Psoas muscle (tissue), 8 donors: ENCODE results near the gene ZCCHC7. TPM values are rescaled to one million over a fixed set of nuclear protein-coding genes. Genes with fewer than 3 reads are reported as not detected.
"Not testable (repeated sequence)": the region's sequence is repeated elsewhere in the genome, so short reads cannot be mapped to it uniquely, and the experiment has no call there.

Source experiments
- ATAC-seq, 4 donors: fragments of 200-7000 bp; cut with Tn5 transposase; one replicate each; pipeline ENCODE4 v1.9.1; 2020; ENCODE audit warnings: moderate library complexity in 3 of 4, mild to moderate bottlenecking in 2 of 4
- DNase-seq, 2 donors: peaks; one replicate each; pipeline ENCODE4 v3.0.0-alpha.2; 2020
- H3K27ac ChIP-seq: fragments of 200-600 bp; one replicate; pipeline ENCODE4 v1.8.0; 2022
- H3K27me3 ChIP-seq, 3 donors: fragments of 200-600 bp in 1 of 3; one replicate each; pipeline versions ENCODE4 v1.6.1 to v1.8.0; 2013 to 2022; ENCODE audit warnings: low read length in 2 of 3, mild to moderate bottlenecking in 2 of 3, moderate library complexity in 1 of 3; ENCODE audit not compliant: insufficient read depth in 3 of 3
- H3K36me3 ChIP-seq, 2 donors: fragments of 200-600 bp in 1 of 2; one replicate each; pipeline versions ENCODE4 v1.6.1 to v1.8.0; 2013 to 2022; ENCODE audit warnings: low read depth in 1 of 2, mild to moderate bottlenecking in 1 of 2, moderate library complexity in 1 of 2; ENCODE audit not compliant: insufficient read depth in 1 of 2
- H3K4me1 ChIP-seq: fragments of 200-600 bp; one replicate; pipeline ENCODE4 v1.8.0; 2022
- H3K4me3 ChIP-seq: fragments of 200-600 bp; one replicate; pipeline ENCODE4 v1.8.0; 2022; ENCODE audit warnings: mild to moderate bottlenecking
- H3K9me3 ChIP-seq: fragments of 200-600 bp; one replicate; pipeline ENCODE4 v1.8.0; 2022
- CTCF ChIP-seq: fragments of 200-600 bp; IDR thresholded peaks from one replicate; pipeline ENCODE4 v1.8.0; 2022; ENCODE audit warnings: antibody characterized with exemption
- WGBS, 3 donors: extraction: QIAGEN DNeasy Blood & Tissue Kit; methylation state at CpG; one replicate each; pipeline versions ENCODE4 v1.1.6 to v1.1.7; 2013; 5-methylcytosine and 5-hydroxymethylcytosine counted together
- intact Hi-C, 2 donors: fragments of 100-400 bp; cut with DNase I; formaldehyde crosslinking; loops; one replicate each; pipeline versions ENCODE4 v1.11.0 to v1.14.2; 2022
- polyA plus RNA-seq, 3 donors: library from polyadenylated mRNA; stranded (reverse); fragments of 200-250 nt; gene quantifications; one replicate each; pipeline ENCODE4 v1.2.3, GENCODE V29; 2013
- total RNA-seq, 4 donors: library from RNA; stranded (reverse); fragmentation: NEBNext Ultra II Directional in 2 of 4; extraction: Animal tissue kit (Norgen Biotek cat#: 25700) in 2 of 4; gene quantifications; one replicate each; pipeline versions ENCODE4 v1.2.1 to v1.2.4, GENCODE V29; 2021 to 2023
- donor health status: healthy with polysubstance abuse.
- donor health status: DM: no; HTN: no; CAD: no; lungs with moderate emphysema.
- donor health status: Bipolar disorder and iron deficiency.
- donor health status: healthy.
- donor health status: DM: yes; HTN: yes; CAD: no.
- donor health status: DM: no; HTN: no; CAD: no.
- donor health status: DM: no; HTN: no; CAD: no.
- donor health status: DM: yes; HTN: yes; CAD: no.

The ZCCHC7 gene
- total and polyA plus RNA-seq, 7 donors = 6.2 to 10.3 (median 7.3) TPM

- DNase-seq (no peak), ATAC-seq (no peak)
- TF ChIP-seq CTCF = no peak
- intact Hi-C loops = no loop called here
- H3K27ac ChIP-seq = no peak overlapping the region
- H3K4me3 ChIP-seq = no peak overlapping the region
- H3K36me3 ChIP-seq = no peaks in the 10 kb centered on the region
- H3K4me1 ChIP-seq = no peaks in the 10 kb centered on the region
- H3K9me3 ChIP-seq = no peaks in the 10 kb centered on the region
- WGBS, 3 donors = 80 to 85% (median 81%) methylated on average over 8 of the region's 8 CpGs
- no peaks in the 10 kb centered on the region for H3K27me3 ChIP-seq
These were observed 271.9 kb downstream of the ZCCHC7 start for GRCh38 chr9:37392272-37392671.

GRCh38 chr9:37395229-37395628 lies 274.9 kb downstream of the ZCCHC7 start:
- TF ChIP-seq CTCF = no peak
- WGBS, 3 donors = 51 to 56% (median 54%) methylated on average over 12 of the region's 12 CpGs
- ATAC-seq (no peak), DNase-seq (no peak)
- Histone ChIP-seq H3K36me3 (no peaks in the 10 kb centered on the region), H3K9me3 (no peaks in the 10 kb centered on the region), H3K4me3 (no peak overlapping the region), H3K27ac (no peak overlapping the region), H3K27me3 (no peaks in the 10 kb centered on the region), H3K4me1 (no peaks in the 10 kb centered on the region)
- intact Hi-C loops = no loop called here

GRCh38 chr9:37395663-37396062 lies 275.3 kb downstream of the ZCCHC7 start:
- H3K27me3 ChIP-seq = no peaks in the 10 kb centered on the region

GRCh38 chr9:37397948-37398347 lies 277.6 kb downstream of the ZCCHC7 start:
- H3K27me3 ChIP-seq, H3K36me3 ChIP-seq, H3K9me3 ChIP-seq, intact Hi-C loops, H3K27ac ChIP-seq, H3K4me1 ChIP-seq, ATAC-seq, H3K4me3 ChIP-seq, DNase-seq: not testable (repeated sequence)
- WGBS, 3 donors = 92 to 97% (median 95%) methylated on average over 3 of the region's 3 CpGs

More at GRCh38 chr9:37395663-37396062, 275.3 kb downstream of the ZCCHC7 start:
- ATAC-seq = no peak
- Histone ChIP-seq H3K27ac (no peak overlapping the region), H3K4me3 (no peak overlapping the region), H3K4me1 (no peaks in the 10 kb centered on the region), H3K36me3 (no peaks in the 10 kb centered on the region), H3K9me3 (no peaks in the 10 kb centered on the region)
- DNase-seq = no peak
- 76 to 86% (median 80%) methylated on average over 8 of the region's 8 CpGs for WGBS, 3 donors
- intact Hi-C loops = no loop called here
- TF ChIP-seq CTCF = no peak

- no peaks in the 10 kb centered on the region for H3K27me3 ChIP-seq
- intact Hi-C loops = no loop called here
- no peak overlapping the region for H3K27ac ChIP-seq
- no peaks in the 10 kb centered on the region for H3K9me3 ChIP-seq
- H3K4me3 ChIP-seq = no peak overlapping the region
- WGBS, 3 donors = 78 to 86% (median 80%) methylated on average over 7 of the region's 7 CpGs
- no peaks in the 10 kb centered on the region for H3K36me3 ChIP-seq
- ATAC-seq (no peak), DNase-seq (no peak)
- TF ChIP-seq CTCF = no peak
- no peaks in the 10 kb centered on the region for H3K4me1 ChIP-seq
These were observed 278.2 kb downstream of the ZCCHC7 start for GRCh38 chr9:37398464-37399025.
